SK-N-SH treated with all-trans-retinoic acid at 6 μM for 48 hours (cell line): ENCODE results near the gene DPCD.
A peak's percentile ranks its signal among the peaks of the same experiment; 100 is the strongest.

ENCODE experiments used
- ATAC-seq: fragments of 200-7000 bp; cut with Tn5 transposase; 3 replicates; pipeline ENCODE4 v1.9.1; 2020; ENCODE audit warnings: mild to moderate bottlenecking, moderate library complexity
- ARNTL ChIP-seq: fragments of 450-650 bp; formaldehyde crosslinking; IDR thresholded peaks from 2 replicates; pipeline ENCODE4 v1.5.0; 2020; ENCODE audit warnings: low read depth, mild to moderate bottlenecking, moderate library complexity, borderline replicate concordance
- BACH2 ChIP-seq: fragments of 250-450 bp; sonication (Bioruptor Pico); IDR thresholded peaks from 2 replicates; pipeline ENCODE4 v1.9.0; 2021; ENCODE audit warnings: mild to moderate bottlenecking, borderline replicate concordance
- CREB5 ChIP-seq: fragments of 250-450 bp; sonication (Bioruptor Pico); IDR thresholded peaks from 2 replicates; pipeline ENCODE4 v1.5.1; 2020; ENCODE audit warnings: low read depth, mild to moderate bottlenecking, moderate library complexity
- CSDC2 ChIP-seq: fragments of 250-450 bp; sonication (Bioruptor Pico); IDR thresholded peaks from 2 replicates; pipeline ENCODE4 v1.5.0; 2020; ENCODE audit warnings: mild to moderate bottlenecking, moderate library complexity
- CSRNP3 ChIP-seq: fragments of 250-450 bp; sonication (Bioruptor Pico); IDR thresholded peaks from 2 replicates; pipeline ENCODE4 v1.5.1; 2021; ENCODE audit warnings: mild to moderate bottlenecking, moderate library complexity
- ESRRG ChIP-seq: fragments of 250-450 bp; sonication (Bioruptor Pico); IDR thresholded peaks from 2 replicates; pipeline ENCODE4 v1.6.1; 2021; ENCODE audit warnings: mild to moderate bottlenecking
- GLIS3 ChIP-seq: fragments of 250-450 bp; sonication (Bioruptor Pico); IDR thresholded peaks from 2 replicates; pipeline ENCODE4 v1.5.0; 2020; ENCODE audit warnings: mild to moderate bottlenecking, moderate library complexity
- ISL1 ChIP-seq: fragments of 250-450 bp; sonication (Bioruptor Pico); IDR thresholded peaks from 2 replicates; pipeline ENCODE4 v2.1.2; 2022; ENCODE audit warnings: mild to moderate bottlenecking, moderate library complexity
- OSR1 ChIP-seq: fragments of 250-450 bp; sonication (Bioruptor Pico); IDR thresholded peaks from 2 replicates; pipeline ENCODE4 v1.8.0; 2022; ENCODE audit warnings: moderate library complexity, mild to moderate bottlenecking, inconsistent platforms
- POU6F1 ChIP-seq: fragments of 250-450 bp; sonication (Bioruptor Pico); IDR thresholded peaks from 2 replicates; pipeline ENCODE4 v1.8.0; 2021; ENCODE audit warnings: low read depth, mild to moderate bottlenecking, moderate library complexity, borderline replicate concordance
- PPARA ChIP-seq: fragments of 250-450 bp; sonication (Bioruptor Pico); IDR thresholded peaks from 2 replicates; pipeline ENCODE4 v1.5.0; 2020; ENCODE audit warnings: mild to moderate bottlenecking, borderline replicate concordance
- RARB ChIP-seq: fragments of 250-450 bp; sonication (Bioruptor Pico); IDR thresholded peaks from 2 replicates; pipeline ENCODE4 v1.8.0; 2021; ENCODE audit warnings: mild to moderate bottlenecking, moderate library complexity
- SNAI2 ChIP-seq: fragments of 250-450 bp; sonication (Bioruptor Pico); IDR thresholded peaks from 2 replicates; pipeline ENCODE4 v1.5.0; 2020; ENCODE audit warnings: mild to moderate bottlenecking, moderate library complexity
- TCF4 ChIP-seq: fragments of 250-450 bp; sonication (Bioruptor Pico); IDR thresholded peaks from 2 replicates; pipeline ENCODE4 v1.8.0; 2021; ENCODE audit warnings: mild to moderate bottlenecking, moderate library complexity, borderline replicate concordance
- TSHZ2 ChIP-seq: fragments of 250-450 bp; sonication (Bioruptor Pico); IDR thresholded peaks from 2 replicates; pipeline ENCODE4 v1.5.0; 2020; ENCODE audit warnings: mild to moderate bottlenecking, moderate library complexity
- ZC3H10 ChIP-seq: fragments of 250-450 bp; sonication (Bioruptor Pico); IDR thresholded peaks from 2 replicates; pipeline ENCODE4 v1.5.1; 2021; ENCODE audit warnings: mild to moderate bottlenecking, moderate library complexity
- ZFP3 ChIP-seq: fragments of 250-450 bp; sonication (Bioruptor Pico); IDR thresholded peaks from 2 replicates; pipeline ENCODE4 v1.5.0; 2020; ENCODE audit warnings: mild to moderate bottlenecking, moderate library complexity
- ZFP30 ChIP-seq: fragments of 450-650 bp; formaldehyde crosslinking; IDR thresholded peaks from 2 replicates; pipeline ENCODE4 v1.5.0; 2022; ENCODE audit warnings: mild to moderate bottlenecking, moderate library complexity
- ZNF565 ChIP-seq: fragments of 450-650 bp; formaldehyde crosslinking; conservative IDR thresholded peaks from 2 replicates; pipeline ENCODE4 v1.5.0; 2020; ENCODE audit warnings: low read depth, mild to moderate bottlenecking, moderate library complexity
- ZNF70 ChIP-seq: fragments of 450-650 bp; formaldehyde crosslinking; IDR thresholded peaks from 2 replicates; pipeline ENCODE4 v1.5.0; 2020; ENCODE audit warnings: mild to moderate bottlenecking, moderate library complexity
- ZNF8 ChIP-seq: fragments of 450-650 bp; formaldehyde crosslinking; IDR thresholded peaks from 2 replicates; pipeline ENCODE4 v1.5.0; 2020; ENCODE audit warnings: mild to moderate bottlenecking, moderate library complexity

DPCD gene

GRCh38 chr10:101609481-101609880, 21.4 kb downstream of the DPCD start:
- TF ChIP-seq OSR1 (CRISPR knock-in tag) (no peak), CSRNP3 (CRISPR knock-in tag) (no peak), TCF4 (CRISPR knock-in tag) (no peak), PPARA (CRISPR knock-in tag) (no peak), ZFP3 (CRISPR knock-in tag) (no peak), ESRRG (CRISPR knock-in tag) (no peak), GLIS3 (CRISPR knock-in tag) (no peak), ZC3H10 (no peak), ARNTL (CRISPR knock-in tag) (no peak), ZFP30 (CRISPR knock-in tag) (no peak)
- no peak for ATAC-seq

- peak; percentile 43 for ATAC-seq
- TF ChIP-seq ZNF70 (CRISPR knock-in tag) = no peak
- TF ChIP-seq ZFP3 (CRISPR knock-in tag) = no peak
- no peak for TF ChIP-seq CSDC2
- TF ChIP-seq ESRRG (CRISPR knock-in tag) = no peak
- no peak for TF ChIP-seq ARNTL (CRISPR knock-in tag)
Observed at GRCh38 chr10:101611096-101611905, 23.2 kb downstream of the DPCD start.

- no peak for TF ChIP-seq RARB
- no peak for TF ChIP-seq BACH2 (CRISPR knock-in tag)
- TF ChIP-seq ISL1 (CRISPR knock-in tag) = no peak
- TF ChIP-seq ZFP30 (CRISPR knock-in tag) = no peak
- TF ChIP-seq TCF4 (CRISPR knock-in tag) = no peak
- TF ChIP-seq CREB5 (CRISPR knock-in tag) = no peak
- TF ChIP-seq SNAI2 (CRISPR knock-in tag) = no peak
- TF ChIP-seq ZC3H10 = no peak
- TF ChIP-seq PPARA (CRISPR knock-in tag) = no peak
- no peak for TF ChIP-seq ZFP3 (CRISPR knock-in tag)
- TF ChIP-seq CSDC2 = no peak
- no peak for TF ChIP-seq ZNF70 (CRISPR knock-in tag)
- no peak for TF ChIP-seq ZNF8 (CRISPR knock-in tag)
- TF ChIP-seq ARNTL (CRISPR knock-in tag) = no peak
- TF ChIP-seq TSHZ2 (CRISPR knock-in tag) = no peak
- TF ChIP-seq ZNF565 = no peak
- no peak for TF ChIP-seq GLIS3 (CRISPR knock-in tag)
- no peak for TF ChIP-seq POU6F1
- no peak for TF ChIP-seq OSR1 (CRISPR knock-in tag)
- TF ChIP-seq, all 23 proteins: peak for 0
- peak; percentile 9; the same call in 2 of the 3 replicates for ATAC-seq
Observed at GRCh38 chr10:101612086-101612485, 24.0 kb downstream of the DPCD start.

- no peak for ATAC-seq
- TF ChIP-seq ZC3H10 (no peak), ZNF8 (CRISPR knock-in tag) (no peak), ISL1 (CRISPR knock-in tag) (no peak), ARNTL (CRISPR knock-in tag) (no peak), TSHZ2 (CRISPR knock-in tag) (no peak), CSDC2 (no peak), GLIS3 (CRISPR knock-in tag) (no peak), ZNF70 (CRISPR knock-in tag) (no peak), ZFP3 (CRISPR knock-in tag) (no peak), BACH2 (CRISPR knock-in tag) (no peak), ESRRG (CRISPR knock-in tag) (no peak), OSR1 (CRISPR knock-in tag) (no peak), SNAI2 (CRISPR knock-in tag) (no peak), CREB5 (CRISPR knock-in tag) (no peak)
Observed at GRCh38 chr10:101612872-101613271, 24.8 kb downstream of the DPCD start.
